ENCODE measurements around the gene VARS2.

DNA sequence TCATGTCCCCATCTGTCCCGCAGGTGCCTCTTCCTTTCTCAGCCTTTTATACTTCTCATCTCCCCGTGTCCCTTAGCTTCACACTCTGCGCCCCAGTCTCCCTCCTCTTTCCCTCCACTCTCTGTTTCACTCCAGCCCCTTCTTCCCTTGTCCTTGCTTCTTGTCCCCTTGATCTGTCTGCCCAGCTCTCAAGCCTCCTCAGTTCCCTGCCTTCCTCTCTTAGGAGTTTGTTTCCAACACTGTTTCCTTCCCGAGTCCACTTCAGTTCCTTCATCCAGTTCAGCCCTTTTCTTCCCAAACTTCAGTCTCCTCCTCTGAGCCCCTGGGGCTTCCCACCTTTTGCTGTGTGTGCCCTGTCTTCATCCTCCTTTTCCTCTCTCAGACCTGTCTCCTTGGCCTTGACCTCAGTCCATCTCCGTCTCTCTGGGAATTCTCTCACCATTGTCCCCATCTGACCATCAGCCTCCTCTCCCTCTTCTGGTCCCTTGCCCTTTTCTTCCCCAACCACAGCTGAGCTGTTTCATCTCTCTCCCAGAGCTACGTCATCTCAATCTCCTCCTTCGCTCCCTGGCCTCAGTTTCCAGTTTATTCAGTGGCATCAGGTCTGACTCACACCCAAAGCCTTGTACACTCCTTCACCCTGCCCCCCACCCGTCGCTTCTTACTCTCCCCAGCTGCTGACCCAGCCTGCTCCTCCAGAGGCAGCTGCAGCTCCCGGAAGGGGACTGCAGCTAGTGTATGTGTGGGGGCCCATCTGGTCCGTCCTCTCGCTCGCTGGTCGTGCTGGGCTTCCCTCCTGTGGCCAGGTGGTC lies 32.4 kb upstream of the VARS2 start:
- TF ChIP-seq, protein P1, sequence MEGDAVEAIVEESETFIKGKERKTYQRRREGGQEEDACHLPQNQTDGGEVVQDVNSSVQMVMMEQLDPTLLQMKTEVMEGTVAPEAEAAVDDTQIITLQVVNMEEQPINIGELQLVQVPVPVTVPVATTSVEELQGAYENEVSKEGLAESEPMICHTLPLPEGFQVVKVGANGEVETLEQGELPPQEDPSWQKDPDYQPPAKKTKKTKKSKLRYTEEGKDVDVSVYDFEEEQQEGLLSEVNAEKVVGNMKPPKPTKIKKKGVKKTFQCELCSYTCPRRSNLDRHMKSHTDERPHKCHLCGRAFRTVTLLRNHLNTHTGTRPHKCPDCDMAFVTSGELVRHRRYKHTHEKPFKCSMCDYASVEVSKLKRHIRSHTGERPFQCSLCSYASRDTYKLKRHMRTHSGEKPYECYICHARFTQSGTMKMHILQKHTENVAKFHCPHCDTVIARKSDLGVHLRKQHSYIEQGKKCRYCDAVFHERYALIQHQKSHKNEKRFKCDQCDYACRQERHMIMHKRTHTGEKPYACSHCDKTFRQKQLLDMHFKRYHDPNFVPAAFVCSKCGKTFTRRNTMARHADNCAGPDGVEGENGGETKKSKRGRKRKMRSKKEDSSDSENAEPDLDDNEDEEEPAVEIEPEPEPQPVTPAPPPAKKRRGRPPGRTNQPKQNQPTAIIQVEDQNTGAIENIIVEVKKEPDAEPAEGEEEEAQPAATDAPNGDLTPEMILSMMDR (IDR thresholded peaks at IDR 0.05): no peak
- TF ChIP-seq POLR2A (IDR thresholded peaks at IDR 0.05): no peak

Data from lower leg skin (tissue), 3 donors.